K562 (cell line): Measurements from ENCODE around the gene RGS14.

Source experiments
- NFIC ChIP-seq: fragments of 450-650 bp; IDR thresholded peaks from 2 replicates; pipeline ENCODE4 v1.6.1; 2017; ENCODE audit warnings: mild to moderate bottlenecking, inconsistent platforms
- RFX5 ChIP-seq: IDR thresholded peaks from 2 replicates; pipeline ENCODE4 v1.6.1; 2011; ENCODE audit warnings: low read depth, mild to moderate bottlenecking, improper control_type of control experiment, low read length
- TF ChIP-seq, protein P1 (sequence below), 3 experiments: IDR thresholded peaks in 2 of 3; conservative IDR thresholded peaks in 1 of 3; 2 replicates each; pipeline ENCODE4 v1.5.1; 2011 to 2012; ENCODE audit warnings: low read length in 3 of 3, mild to moderate bottlenecking in 3 of 3, control low read depth in 2 of 3, improper control_type of control experiment in 1 of 3, inconsistent platforms in 1 of 3, low read depth in 1 of 3, mixed read lengths in 1 of 3, moderate library complexity in 1 of 3; ENCODE audit not compliant: insufficient read depth in 2 of 3
- TF ChIP-seq, protein P2 (sequence below), 2 experiments: fragments of 450-650 bp; formaldehyde crosslinking in 1 of 2; IDR thresholded peaks; 2 replicates each; pipeline versions ENCODE4 v1.4.0 to v1.6.1; 2014 to 2020; ENCODE audit warnings: mild to moderate bottlenecking in 2 of 2, borderline replicate concordance in 1 of 2, low read depth in 1 of 2
- TF ChIP-seq, protein P3 (sequence below): fragments of 450-650 bp; formaldehyde crosslinking; IDR thresholded peaks from 2 replicates; pipeline ENCODE4 v1.4.0; 2022; ENCODE audit warnings: missing genetic modification characterization
- TF ChIP-seq, protein P4 (sequence below): fragments of 250-450 bp; sonication (Bioruptor Pico); IDR thresholded peaks from 2 replicates; pipeline ENCODE4 v1.5.1; 2021; ENCODE audit warnings: mild to moderate bottlenecking
- TF ChIP-seq, protein P5 (sequence below): fragments of 250-450 bp; sonication (Bioruptor Pico); IDR thresholded peaks from 2 replicates; pipeline ENCODE4 v1.4.0; 2020

DNA sequence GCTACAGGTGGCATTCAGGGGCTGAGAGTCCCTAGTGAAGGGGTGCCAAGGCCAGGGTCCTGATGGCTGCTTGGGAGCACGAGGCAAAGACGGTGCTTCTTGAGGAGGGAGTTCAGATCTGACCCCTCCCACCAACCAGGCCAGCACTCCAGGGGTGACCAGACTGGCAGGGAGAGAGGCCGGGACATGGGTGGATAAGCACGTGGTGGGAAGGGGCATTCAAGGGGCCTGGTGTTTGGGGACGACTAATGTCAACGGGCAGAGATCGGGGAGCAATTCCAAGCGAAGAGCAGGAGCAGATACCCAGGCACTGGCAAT is 4.5 kb downstream of the RGS14 start:
- TF ChIP-seq, protein P1, sequence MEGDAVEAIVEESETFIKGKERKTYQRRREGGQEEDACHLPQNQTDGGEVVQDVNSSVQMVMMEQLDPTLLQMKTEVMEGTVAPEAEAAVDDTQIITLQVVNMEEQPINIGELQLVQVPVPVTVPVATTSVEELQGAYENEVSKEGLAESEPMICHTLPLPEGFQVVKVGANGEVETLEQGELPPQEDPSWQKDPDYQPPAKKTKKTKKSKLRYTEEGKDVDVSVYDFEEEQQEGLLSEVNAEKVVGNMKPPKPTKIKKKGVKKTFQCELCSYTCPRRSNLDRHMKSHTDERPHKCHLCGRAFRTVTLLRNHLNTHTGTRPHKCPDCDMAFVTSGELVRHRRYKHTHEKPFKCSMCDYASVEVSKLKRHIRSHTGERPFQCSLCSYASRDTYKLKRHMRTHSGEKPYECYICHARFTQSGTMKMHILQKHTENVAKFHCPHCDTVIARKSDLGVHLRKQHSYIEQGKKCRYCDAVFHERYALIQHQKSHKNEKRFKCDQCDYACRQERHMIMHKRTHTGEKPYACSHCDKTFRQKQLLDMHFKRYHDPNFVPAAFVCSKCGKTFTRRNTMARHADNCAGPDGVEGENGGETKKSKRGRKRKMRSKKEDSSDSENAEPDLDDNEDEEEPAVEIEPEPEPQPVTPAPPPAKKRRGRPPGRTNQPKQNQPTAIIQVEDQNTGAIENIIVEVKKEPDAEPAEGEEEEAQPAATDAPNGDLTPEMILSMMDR (IDR thresholded peaks at IDR 0.05 in 2 of 3, conservative IDR thresholded peaks at IDR 0.05 in 1 of 3; ENCODE audit: insufficient read depth in 2 of 3, low read depth in 1 of 3, low read length in 3 of 3) = no peak
- TF ChIP-seq RFX5 (no peak), NFIC (no peak)
- TF ChIP-seq, protein P2, sequence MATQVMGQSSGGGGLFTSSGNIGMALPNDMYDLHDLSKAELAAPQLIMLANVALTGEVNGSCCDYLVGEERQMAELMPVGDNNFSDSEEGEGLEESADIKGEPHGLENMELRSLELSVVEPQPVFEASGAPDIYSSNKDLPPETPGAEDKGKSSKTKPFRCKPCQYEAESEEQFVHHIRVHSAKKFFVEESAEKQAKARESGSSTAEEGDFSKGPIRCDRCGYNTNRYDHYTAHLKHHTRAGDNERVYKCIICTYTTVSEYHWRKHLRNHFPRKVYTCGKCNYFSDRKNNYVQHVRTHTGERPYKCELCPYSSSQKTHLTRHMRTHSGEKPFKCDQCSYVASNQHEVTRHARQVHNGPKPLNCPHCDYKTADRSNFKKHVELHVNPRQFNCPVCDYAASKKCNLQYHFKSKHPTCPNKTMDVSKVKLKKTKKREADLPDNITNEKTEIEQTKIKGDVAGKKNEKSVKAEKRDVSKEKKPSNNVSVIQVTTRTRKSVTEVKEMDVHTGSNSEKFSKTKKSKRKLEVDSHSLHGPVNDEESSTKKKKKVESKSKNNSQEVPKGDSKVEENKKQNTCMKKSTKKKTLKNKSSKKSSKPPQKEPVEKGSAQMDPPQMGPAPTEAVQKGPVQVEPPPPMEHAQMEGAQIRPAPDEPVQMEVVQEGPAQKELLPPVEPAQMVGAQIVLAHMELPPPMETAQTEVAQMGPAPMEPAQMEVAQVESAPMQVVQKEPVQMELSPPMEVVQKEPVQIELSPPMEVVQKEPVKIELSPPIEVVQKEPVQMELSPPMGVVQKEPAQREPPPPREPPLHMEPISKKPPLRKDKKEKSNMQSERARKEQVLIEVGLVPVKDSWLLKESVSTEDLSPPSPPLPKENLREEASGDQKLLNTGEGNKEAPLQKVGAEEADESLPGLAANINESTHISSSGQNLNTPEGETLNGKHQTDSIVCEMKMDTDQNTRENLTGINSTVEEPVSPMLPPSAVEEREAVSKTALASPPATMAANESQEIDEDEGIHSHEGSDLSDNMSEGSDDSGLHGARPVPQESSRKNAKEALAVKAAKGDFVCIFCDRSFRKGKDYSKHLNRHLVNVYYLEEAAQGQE (IDR thresholded peaks at IDR 0.05; ENCODE audit: borderline replicate concordance) = no peak
- TF ChIP-seq, protein P2 (CRISPR knock-in tag; IDR thresholded peaks at IDR 0.05; ENCODE audit: low read depth) = no peak
- TF ChIP-seq, protein P3, sequence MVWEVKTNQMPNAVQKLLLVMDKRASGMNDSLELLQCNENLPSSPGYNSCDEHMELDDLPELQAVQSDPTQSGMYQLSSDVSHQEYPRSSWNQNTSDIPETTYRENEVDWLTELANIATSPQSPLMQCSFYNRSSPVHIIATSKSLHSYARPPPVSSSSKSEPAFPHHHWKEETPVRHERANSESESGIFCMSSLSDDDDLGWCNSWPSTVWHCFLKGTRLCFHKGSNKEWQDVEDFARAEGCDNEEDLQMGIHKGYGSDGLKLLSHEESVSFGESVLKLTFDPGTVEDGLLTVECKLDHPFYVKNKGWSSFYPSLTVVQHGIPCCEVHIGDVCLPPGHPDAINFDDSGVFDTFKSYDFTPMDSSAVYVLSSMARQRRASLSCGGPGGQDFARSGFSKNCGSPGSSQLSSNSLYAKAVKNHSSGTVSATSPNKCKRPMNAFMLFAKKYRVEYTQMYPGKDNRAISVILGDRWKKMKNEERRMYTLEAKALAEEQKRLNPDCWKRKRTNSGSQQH (CRISPR knock-in tag) = no peak
- TF ChIP-seq, protein P4, sequence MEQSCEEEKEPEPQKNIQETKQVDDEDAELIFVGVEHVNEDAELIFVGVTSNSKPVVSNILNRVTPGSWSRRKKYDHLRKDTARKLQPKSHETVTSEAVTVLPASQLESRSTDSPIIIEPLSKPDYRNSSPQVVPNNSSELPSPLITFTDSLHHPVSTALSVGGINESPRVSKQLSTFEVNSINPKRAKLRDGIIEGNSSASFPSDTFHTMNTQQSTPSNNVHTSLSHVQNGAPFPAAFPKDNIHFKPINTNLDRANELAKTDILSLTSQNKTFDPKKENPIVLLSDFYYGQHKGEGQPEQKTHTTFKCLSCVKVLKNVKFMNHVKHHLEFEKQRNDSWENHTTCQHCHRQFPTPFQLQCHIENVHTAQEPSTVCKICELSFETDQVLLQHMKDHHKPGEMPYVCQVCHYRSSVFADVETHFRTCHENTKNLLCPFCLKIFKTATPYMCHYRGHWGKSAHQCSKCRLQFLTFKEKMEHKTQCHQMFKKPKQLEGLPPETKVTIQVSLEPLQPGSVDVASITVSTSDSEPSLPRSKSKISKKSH (CRISPR knock-in tag) = no peak
- TF ChIP-seq, protein P5, sequence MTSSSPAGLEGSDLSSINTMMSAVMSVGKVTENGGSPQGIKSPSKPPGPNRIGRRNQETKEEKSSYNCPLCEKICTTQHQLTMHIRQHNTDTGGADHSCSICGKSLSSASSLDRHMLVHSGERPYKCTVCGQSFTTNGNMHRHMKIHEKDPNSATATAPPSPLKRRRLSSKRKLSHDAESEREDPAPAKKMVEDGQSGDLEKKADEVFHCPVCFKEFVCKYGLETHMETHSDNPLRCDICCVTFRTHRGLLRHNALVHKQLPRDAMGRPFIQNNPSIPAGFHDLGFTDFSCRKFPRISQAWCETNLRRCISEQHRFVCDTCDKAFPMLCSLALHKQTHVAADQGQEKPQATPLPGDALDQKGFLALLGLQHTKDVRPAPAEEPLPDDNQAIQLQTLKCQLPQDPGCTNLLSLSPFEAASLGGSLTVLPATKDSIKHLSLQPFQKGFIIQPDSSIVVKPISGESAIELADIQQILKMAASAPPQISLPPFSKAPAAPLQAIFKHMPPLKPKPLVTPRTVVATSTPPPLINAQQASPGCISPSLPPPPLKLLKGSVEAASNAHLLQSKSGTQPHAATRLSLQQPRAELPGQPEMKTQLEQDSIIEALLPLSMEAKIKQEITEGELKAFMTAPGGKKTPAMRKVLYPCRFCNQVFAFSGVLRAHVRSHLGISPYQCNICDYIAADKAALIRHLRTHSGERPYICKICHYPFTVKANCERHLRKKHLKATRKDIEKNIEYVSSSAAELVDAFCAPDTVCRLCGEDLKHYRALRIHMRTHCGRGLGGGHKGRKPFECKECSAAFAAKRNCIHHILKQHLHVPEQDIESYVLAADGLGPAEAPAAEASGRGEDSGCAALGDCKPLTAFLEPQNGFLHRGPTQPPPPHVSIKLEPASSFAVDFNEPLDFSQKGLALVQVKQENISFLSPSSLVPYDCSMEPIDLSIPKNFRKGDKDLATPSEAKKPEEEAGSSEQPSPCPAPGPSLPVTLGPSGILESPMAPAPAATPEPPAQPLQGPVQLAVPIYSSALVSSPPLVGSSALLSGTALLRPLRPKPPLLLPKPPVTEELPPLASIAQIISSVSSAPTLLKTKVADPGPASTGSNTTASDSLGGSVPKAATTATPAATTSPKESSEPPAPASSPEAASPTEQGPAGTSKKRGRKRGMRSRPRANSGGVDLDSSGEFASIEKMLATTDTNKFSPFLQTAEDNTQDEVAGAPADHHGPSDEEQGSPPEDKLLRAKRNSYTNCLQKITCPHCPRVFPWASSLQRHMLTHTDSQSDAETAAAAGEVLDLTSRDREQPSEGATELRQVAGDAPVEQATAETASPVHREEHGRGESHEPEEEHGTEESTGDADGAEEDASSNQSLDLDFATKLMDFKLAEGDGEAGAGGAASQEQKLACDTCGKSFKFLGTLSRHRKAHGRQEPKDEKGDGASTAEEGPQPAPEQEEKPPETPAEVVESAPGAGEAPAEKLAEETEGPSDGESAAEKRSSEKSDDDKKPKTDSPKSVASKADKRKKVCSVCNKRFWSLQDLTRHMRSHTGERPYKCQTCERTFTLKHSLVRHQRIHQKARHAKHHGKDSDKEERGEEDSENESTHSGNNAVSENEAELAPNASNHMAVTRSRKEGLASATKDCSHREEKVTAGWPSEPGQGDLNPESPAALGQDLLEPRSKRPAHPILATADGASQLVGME (CRISPR knock-in tag) = no peak
